ENCODE measurements around the gene MYO18B. TPM values are rescaled to one million over a fixed set of nuclear protein-coding genes. Genes with fewer than 3 reads are reported as not detected.
A peak's percentile ranks its signal among the peaks of the same experiment; 100 is the strongest.

The MYO18B gene
- total RNA-seq, 1 experiment from 2014 or later = 0.05 TPM

- Histone ChIP-seq H4K20me1 (ENCODE audit: insufficient read depth) (no peaks in the 10 kb centered on the region), H3K79me2 (ENCODE audit: insufficient read depth, low read length) (no peaks in the 10 kb centered on the region)
- ATAC-seq = peak; percentile 88
Measured at GRCh38 chr22:25777870-25778269, 35.9 kb downstream of the MYO18B start.

DNA sequence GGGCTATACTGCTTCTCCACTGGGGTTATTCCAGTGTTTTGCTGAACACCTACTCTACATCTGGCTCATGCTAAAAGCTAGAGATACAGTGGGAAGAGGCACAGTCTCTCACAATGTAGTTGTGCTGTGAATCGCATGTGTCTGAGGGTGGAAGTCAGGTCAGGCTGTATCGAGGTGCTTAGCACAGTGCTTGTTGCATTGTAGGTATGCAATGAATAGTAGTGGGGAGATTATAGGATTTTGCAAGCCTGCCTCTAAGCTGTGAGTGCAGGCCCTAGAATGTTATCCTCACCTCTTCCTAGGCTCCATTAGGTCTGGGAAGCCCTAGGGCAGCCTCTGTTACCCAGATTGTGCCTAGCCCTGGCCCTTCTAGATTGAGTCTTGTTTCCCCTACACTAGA, 37.4 kb downstream of the MYO18B start:
- DNase-seq (ENCODE audit: low read depth, low spot score) (no peak), ATAC-seq (no peak)
- no peak overlapping the region for H3K4me2 ChIP-seq (ENCODE audit: low read length)
- ChIA-PET CTCF (interaction anchor here (1.6 to 2.2 kb wide), 2 partner anchors 317 to 551 kb away, joined by 5 to 14 read pairs; no protein-coding TSS in a partner anchor), RAD21 (ENCODE audit: low non-redundant PET in 1 of 2, low total read pairs in 2 of 2, uncharacterized antibody in 2 of 2, unreplicated experiment in 2 of 2) (no interaction called here), POLR2A (no interaction called here)
- no peaks in the 10 kb centered on the region for H3K27me3 ChIP-seq (ENCODE audit: insufficient read depth, low read length)
- TF ChIP-seq ELF1 (IDR thresholded peaks at IDR 0.05; ENCODE audit: borderline replicate concordance, low read depth) = no peak
- no peak for TF ChIP-seq ZBTB33 (IDR thresholded peaks at IDR 0.05; ENCODE audit: extremely low read depth, insufficient replicate concordance, low read length)
- no peak for TF ChIP-seq MAX (IDR thresholded peaks at IDR 0.05)
- TF ChIP-seq, protein P1, sequence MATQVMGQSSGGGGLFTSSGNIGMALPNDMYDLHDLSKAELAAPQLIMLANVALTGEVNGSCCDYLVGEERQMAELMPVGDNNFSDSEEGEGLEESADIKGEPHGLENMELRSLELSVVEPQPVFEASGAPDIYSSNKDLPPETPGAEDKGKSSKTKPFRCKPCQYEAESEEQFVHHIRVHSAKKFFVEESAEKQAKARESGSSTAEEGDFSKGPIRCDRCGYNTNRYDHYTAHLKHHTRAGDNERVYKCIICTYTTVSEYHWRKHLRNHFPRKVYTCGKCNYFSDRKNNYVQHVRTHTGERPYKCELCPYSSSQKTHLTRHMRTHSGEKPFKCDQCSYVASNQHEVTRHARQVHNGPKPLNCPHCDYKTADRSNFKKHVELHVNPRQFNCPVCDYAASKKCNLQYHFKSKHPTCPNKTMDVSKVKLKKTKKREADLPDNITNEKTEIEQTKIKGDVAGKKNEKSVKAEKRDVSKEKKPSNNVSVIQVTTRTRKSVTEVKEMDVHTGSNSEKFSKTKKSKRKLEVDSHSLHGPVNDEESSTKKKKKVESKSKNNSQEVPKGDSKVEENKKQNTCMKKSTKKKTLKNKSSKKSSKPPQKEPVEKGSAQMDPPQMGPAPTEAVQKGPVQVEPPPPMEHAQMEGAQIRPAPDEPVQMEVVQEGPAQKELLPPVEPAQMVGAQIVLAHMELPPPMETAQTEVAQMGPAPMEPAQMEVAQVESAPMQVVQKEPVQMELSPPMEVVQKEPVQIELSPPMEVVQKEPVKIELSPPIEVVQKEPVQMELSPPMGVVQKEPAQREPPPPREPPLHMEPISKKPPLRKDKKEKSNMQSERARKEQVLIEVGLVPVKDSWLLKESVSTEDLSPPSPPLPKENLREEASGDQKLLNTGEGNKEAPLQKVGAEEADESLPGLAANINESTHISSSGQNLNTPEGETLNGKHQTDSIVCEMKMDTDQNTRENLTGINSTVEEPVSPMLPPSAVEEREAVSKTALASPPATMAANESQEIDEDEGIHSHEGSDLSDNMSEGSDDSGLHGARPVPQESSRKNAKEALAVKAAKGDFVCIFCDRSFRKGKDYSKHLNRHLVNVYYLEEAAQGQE (IDR thresholded peaks at IDR 0.05; ENCODE audit: low read depth) = no peak
- TF ChIP-seq SIN3A (IDR thresholded peaks at IDR 0.05; ENCODE audit: low read depth) = no peak
- TF ChIP-seq EZH2 (IDR thresholded peaks at IDR 0.05) = no peak
- TF ChIP-seq ZFX (IDR thresholded peaks at IDR 0.05) = no peak
- no peak for TF ChIP-seq JUND (IDR thresholded peaks at IDR 0.05)
- H3K9ac ChIP-seq (ENCODE audit: low read length) = no peak overlapping the region
- H3K4me3 ChIP-seq (replicated peaks in 1 of 2; ENCODE audit: low read depth in 1 of 2, low read length in 2 of 2) = no peak overlapping the region
- no peak overlapping the region for H3K27ac ChIP-seq (ENCODE audit: low read depth, low read length)
- no peak overlapping the region for H2AFZ ChIP-seq (ENCODE audit: low read depth, low read length, poor library complexity, severe bottlenecking)
- H3K9me2 ChIP-seq (ENCODE audit: insufficient read depth) = no peaks in the 10 kb centered on the region
- H4K20me1 ChIP-seq (ENCODE audit: insufficient read depth) = no peaks in the 10 kb centered on the region
- H3K79me2 ChIP-seq (ENCODE audit: insufficient read depth, low read length) = no peaks in the 10 kb centered on the region
- intact Hi-C loops (cut with micrococcal nuclease) = loop anchor here (5.0 kb wide), 1 partner anchor 542 kb away; no protein-coding TSS in a partner anchor
- H3K4me1 ChIP-seq (ENCODE audit: control insufficient read depth in 1 of 2, insufficient read depth in 2 of 2, low read length in 2 of 2) = no peaks in the 10 kb centered on the region
- BruUV-seq (replicated peaks) = no TSS peak
- H3K9me3 ChIP-seq (ENCODE audit: control insufficient read depth in 1 of 2, insufficient read depth in 1 of 2, low read depth in 1 of 2, low read length in 2 of 2) = no peaks in the 10 kb centered on the region
- no peaks in the 10 kb centered on the region for H3K36me3 ChIP-seq (ENCODE audit: control insufficient read depth in 1 of 2, insufficient read depth in 2 of 2, low read length in 2 of 2)

More at GRCh38 chr22:25777870-25778269, 35.9 kb downstream of the MYO18B start:
- intact Hi-C loops (cut with micrococcal nuclease) = loop anchor here (5.0 kb wide), 1 partner anchor 541 kb away; no protein-coding TSS in a partner anchor
- Histone ChIP-seq H3K27me3 (ENCODE audit: insufficient read depth, low read length) (no peaks in the 10 kb centered on the region), H3K4me1 (ENCODE audit: control insufficient read depth in 1 of 2, insufficient read depth in 2 of 2, low read length in 2 of 2) (no peaks in the 10 kb centered on the region), H3K9ac (ENCODE audit: low read length) (no peak overlapping the region), H3K9me3 (ENCODE audit: control insufficient read depth in 1 of 2, insufficient read depth in 1 of 2, low read depth in 1 of 2, low read length in 2 of 2) (no peaks in the 10 kb centered on the region), H3K9me2 (ENCODE audit: insufficient read depth) (no peaks in the 10 kb centered on the region), H3K27ac (ENCODE audit: low read depth, low read length) (no peak overlapping the region), H2AFZ (ENCODE audit: low read depth, low read length, poor library complexity, severe bottlenecking) (no peak overlapping the region), H3K4me2 (ENCODE audit: low read length) (no peak overlapping the region), H3K4me3 (replicated peaks in 1 of 2; ENCODE audit: low read depth in 1 of 2, low read length in 2 of 2) (no peak overlapping the region), H3K36me3 (ENCODE audit: control insufficient read depth in 1 of 2, insufficient read depth in 2 of 2, low read length in 2 of 2) (no peaks in the 10 kb centered on the region)
- BruUV-seq (replicated peaks) = no TSS peak
- POLR2A ChIA-PET = no interaction called here
- DNase-seq (ENCODE audit: low read depth, low spot score) = peak; percentile 44
- TF ChIP-seq EZH2 (IDR thresholded peaks at IDR 0.05) (no peak), RAD21 (IDR thresholded peaks at IDR 0.05; ENCODE audit: low read depth) (peak; percentile 47; the same call in 1 of the 2 replicates)
- TF ChIP-seq, protein P2, sequence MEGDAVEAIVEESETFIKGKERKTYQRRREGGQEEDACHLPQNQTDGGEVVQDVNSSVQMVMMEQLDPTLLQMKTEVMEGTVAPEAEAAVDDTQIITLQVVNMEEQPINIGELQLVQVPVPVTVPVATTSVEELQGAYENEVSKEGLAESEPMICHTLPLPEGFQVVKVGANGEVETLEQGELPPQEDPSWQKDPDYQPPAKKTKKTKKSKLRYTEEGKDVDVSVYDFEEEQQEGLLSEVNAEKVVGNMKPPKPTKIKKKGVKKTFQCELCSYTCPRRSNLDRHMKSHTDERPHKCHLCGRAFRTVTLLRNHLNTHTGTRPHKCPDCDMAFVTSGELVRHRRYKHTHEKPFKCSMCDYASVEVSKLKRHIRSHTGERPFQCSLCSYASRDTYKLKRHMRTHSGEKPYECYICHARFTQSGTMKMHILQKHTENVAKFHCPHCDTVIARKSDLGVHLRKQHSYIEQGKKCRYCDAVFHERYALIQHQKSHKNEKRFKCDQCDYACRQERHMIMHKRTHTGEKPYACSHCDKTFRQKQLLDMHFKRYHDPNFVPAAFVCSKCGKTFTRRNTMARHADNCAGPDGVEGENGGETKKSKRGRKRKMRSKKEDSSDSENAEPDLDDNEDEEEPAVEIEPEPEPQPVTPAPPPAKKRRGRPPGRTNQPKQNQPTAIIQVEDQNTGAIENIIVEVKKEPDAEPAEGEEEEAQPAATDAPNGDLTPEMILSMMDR (IDR thresholded peaks at IDR 0.05 in 2 of 3, conservative IDR thresholded peaks at IDR 0.05 in 1 of 3; ENCODE audit: borderline replicate concordance in 1 of 3, insufficient read depth in 1 of 3, low read depth in 2 of 3, low read length in 2 of 3) = peak; percentile 32 to 62 (median 53); a peak in 5 of 6 replicates
- RAD21 ChIA-PET (ENCODE audit: low non-redundant PET in 1 of 2, low total read pairs in 2 of 2, uncharacterized antibody in 2 of 2, unreplicated experiment in 2 of 2) = interaction anchor here in 1 of 2 experiments (0.7 kb wide), 1 partner anchor 398 kb away, joined by 3 read pairs; no protein-coding TSS in a partner anchor
- CTCF ChIA-PET = interaction anchor here (0.7 to 2.2 kb wide), 3 partner anchors 17 to 553 kb away, joined by 3 to 14 read pairs (median 3); no protein-coding TSS in a partner anchor
